Kidney (tissue), 14 donors: ENCODE results near the gene CBX5. TPM values are rescaled to one million over a fixed set of nuclear protein-coding genes. Genes with fewer than 3 reads are reported as not detected.

ENCODE experiments used
- DNase-seq, 5 donors: peaks; one replicate each; pipeline ENCODE4 v3.0.0-alpha.2; 2013 to 2020
- FAIRE-seq: peaks from 2 replicates; lab custom pipeline; 2012; peaks lifted over from hg19 to GRCh38; lab: Jason Lieb, UNC
- H3K27ac ChIP-seq, 2 donors: one replicate each; pipeline ENCODE4 v1.7.0; 2013; ENCODE audit warnings: low read depth in 2 of 2, low read length in 2 of 2, inconsistent platforms in 1 of 2
- H3K27me3 ChIP-seq: one replicate; pipeline ENCODE4 v1.7.1; 2013; ENCODE audit warnings: low read length, inconsistent platforms; ENCODE audit not compliant: control insufficient read depth, insufficient read depth
- H3K36me3 ChIP-seq, 3 donors: one replicate each; pipeline versions ENCODE4 v1.7.0 to v1.7.1; 2013; ENCODE audit warnings: low read length in 3 of 3, control low read depth in 1 of 3, inconsistent platforms in 1 of 3; ENCODE audit not compliant: insufficient read depth in 3 of 3, control insufficient read depth in 2 of 3
- H3K4me1 ChIP-seq, 3 donors: one replicate each; pipeline versions ENCODE4 v1.7.0 to v1.7.1; 2013; ENCODE audit warnings: low read length in 3 of 3, inconsistent platforms in 1 of 3, low read depth in 1 of 3; ENCODE audit not compliant: control insufficient read depth in 2 of 3, insufficient read depth in 2 of 3
- H3K4me3 ChIP-seq, 3 donors: one replicate each; pipeline versions ENCODE4 v1.7.0 to v1.8.1; 2013; ENCODE audit warnings: low read length in 3 of 3, control low read depth in 1 of 3, inconsistent platforms in 1 of 3
- H3K9ac ChIP-seq, 3 donors: one replicate each; pipeline versions ENCODE4 v1.7.0 to v1.7.1; 2013; ENCODE audit warnings: low read length in 3 of 3, control low read depth in 1 of 3, inconsistent platforms in 1 of 3
- H3K9me3 ChIP-seq, 3 donors: one replicate each; pipeline versions ENCODE4 v1.7.0 to v1.7.1; 2013; ENCODE audit warnings: low read length in 3 of 3, control low read depth in 1 of 3, inconsistent platforms in 1 of 3; ENCODE audit not compliant: control insufficient read depth in 2 of 3, insufficient read depth in 1 of 3
- CTCF ChIP-seq: IDR thresholded peaks from 3 replicates; pipeline ENCODE4 v1.5.1; 2012; ENCODE audit warnings: mild to moderate bottlenecking, moderate library complexity, borderline replicate concordance; ENCODE audit not compliant: insufficient read depth; ENCODE audit errors: extremely low read depth
- intact Hi-C: fragments of 100-400 bp; cut with DNase I; formaldehyde crosslinking; loops from one replicate; pipeline ENCODE4 v1.11.1; 2022
- polyA plus RNA-seq: library from polyadenylated mRNA; stranded (reverse); fragments of 350-450 nt; fragmentation: Illumina TruSeq; extraction: RNeasy Lipid Tissue Mini Kit (QIAGEN cat#74804); gene quantifications from one replicate; pipeline ENCODE4 v1.2.3, GENCODE V29; 2014; ENCODE audit warnings: low read depth, low replicate concordance; ENCODE audit not compliant: insufficient read depth
- total RNA-seq: library from RNA; stranded (reverse); fragmentation: NEBNext Ultra II Directional; extraction: Animal tissue kit (Norgen Biotek cat#: 25700); gene quantifications from one replicate; pipeline ENCODE4 v1.2.1, GENCODE V29; 2021
- donor health status: control.
- donor health status: control.
- donor health status: control.
- donor health status: control.
- donor health status: control.
- donor health status: DM: yes; HTN: yes; CAD: no.
- donor health status: Normal renal cell carcinoma (clear cell type).

Gene CBX5
- total and polyA plus RNA-seq, 2 donors from 2014 or later, result 15.0 to 112 TPM

GRCh38 chr12:54221402-54221984, 58.4 kb downstream of the CBX5 start:
- H3K36me3 ChIP-seq, result no peaks in the 10 kb centered on the region
- H3K4me1 ChIP-seq, result peaks cover 0 to 6% (median 2%) of the 10 kb centered on the region in 3 donors
- intact Hi-C loops, result loop anchor here (10.0 kb wide), 1 partner anchor 153 kb away; no protein-coding TSS in a partner anchor
- DNase-seq (peak in 2 of 5 donors; percentile 74 to 78), FAIRE-seq (no peak)
- H3K9me3 ChIP-seq, result no peaks in the 10 kb centered on the region
- H3K27ac ChIP-seq, result no peak overlapping the region
- no peaks in the 10 kb centered on the region for H3K27me3 ChIP-seq
- H3K9ac ChIP-seq, result no peak overlapping the region
- no peak for TF ChIP-seq CTCF
- no peak overlapping the region for H3K4me3 ChIP-seq

- Histone ChIP-seq H3K27me3 (no peaks in the 10 kb centered on the region), H3K4me1 (peaks cover 0 to 9% (median 2%) of the 10 kb centered on the region in 3 donors), H3K9me3 (no peaks in the 10 kb centered on the region), H3K27ac (no peak overlapping the region), H3K36me3 (no peaks in the 10 kb centered on the region), H3K9ac (no peak overlapping the region), H3K4me3 (no peak overlapping the region)
- intact Hi-C loops, result loop anchor here (10.0 kb wide), 1 partner anchor 154 kb away; no protein-coding TSS in a partner anchor
- FAIRE-seq, result no peak
- TF ChIP-seq CTCF, result no peak
- no peak for DNase-seq
Observed at GRCh38 chr12:54220567-54220966, 59.4 kb downstream of the CBX5 start.

- intact Hi-C loops, result loop anchor here (10.0 kb wide), 1 partner anchor 155 kb away; no protein-coding TSS in a partner anchor
- H3K4me1 ChIP-seq, result peaks cover 0 to 9% (median 2%) of the 10 kb centered on the region in 3 donors
- no peak overlapping the region for H3K27ac ChIP-seq
- H3K27me3 ChIP-seq, result no peaks in the 10 kb centered on the region
- H3K36me3 ChIP-seq, result no peaks in the 10 kb centered on the region
- peak; percentile 84 for TF ChIP-seq CTCF
- H3K9me3 ChIP-seq, result no peaks in the 10 kb centered on the region
- DNase-seq (peak; percentile 74 to 95 (median 92)), FAIRE-seq (no peak)
- H3K9ac ChIP-seq, result no peak overlapping the region
- no peak overlapping the region for H3K4me3 ChIP-seq
Observed at GRCh38 chr12:54220092-54220557, 59.8 kb downstream of the CBX5 start.
